HepG2 (cell line): Measurements from ENCODE around the gene SLC25A23. TPM values are rescaled to one million over a fixed set of nuclear protein-coding genes. Genes with fewer than 3 reads are reported as not detected.

Experiments
- KLF6 ChIP-seq: IDR thresholded peaks from 2 replicates; pipeline ENCODE4 v1.8.0; 2016; ENCODE audit warnings: missing biosample characterization, missing genetic modification reagents
- POLR2AphosphoS5 ChIP-seq: IDR thresholded peaks from 2 replicates; pipeline ENCODE4 v1.6.1; 2012; ENCODE audit warnings: low read depth, low read length
- SNAPC4 ChIP-seq: sonication (generic); formaldehyde crosslinking; IDR thresholded peaks from 2 replicates; pipeline ENCODE4 v1.4.0; 2020; ENCODE audit warnings: mild to moderate bottlenecking, missing genetic modification reagents
- SP1 ChIP-seq, 2 experiments: fragments of 450-650 bp in 1 of 2; sonication (generic) in 1 of 2; formaldehyde crosslinking in 1 of 2; IDR thresholded peaks; 2 replicates each; pipeline versions ENCODE4 v1.4.0 to v1.6.1; 2016 to 2020; ENCODE audit warnings: missing genetic modification reagents in 1 of 2
- ZNF256 ChIP-seq: sonication (generic); formaldehyde crosslinking; conservative IDR thresholded peaks from 2 replicates; pipeline ENCODE4 v1.4.0; 2020; ENCODE audit warnings: missing genetic modification reagents
- ZNF318 ChIP-seq: sonication (generic); formaldehyde crosslinking; IDR thresholded peaks from 2 replicates; pipeline ENCODE4 v1.4.0; 2020; ENCODE audit warnings: mild to moderate bottlenecking, missing genetic modification reagents
- ZNF407 ChIP-seq: sonication (generic); formaldehyde crosslinking; IDR thresholded peaks from one replicate; pipeline ENCODE4 v1.5.1; 2020; ENCODE audit warnings: mild to moderate bottlenecking, missing genetic modification reagents; ENCODE audit errors: not compliant biosample characterization
- polyA plus RNA-seq, 8 experiments: library from polyadenylated mRNA; depleted of rRNA in 3 of 8; stranded (reverse) in 7 of 8; unstranded in 1 of 8; fragments of >200 nt; fragmentation: Illumina TruSeq in 4 of 8; extraction: Trizol in 4 of 8; gene quantifications; 2 replicates each; pipeline versions ENCODE4 v1.2.1 to v1.2.3, GENCODE V29; 2011 to 2016; ENCODE audit warnings: low read depth in 4 of 8, missing spikeins in 1 of 8, mixed read lengths in 1 of 8; ENCODE audit not compliant: insufficient read depth in 1 of 8
- total RNA-seq, 5 experiments: library from RNA; depleted of rRNA; stranded (reverse); fragments of >200 nt; fragmentation: Illumina TruSeq; extraction: Trizol; gene quantifications; 2 replicates each; pipeline ENCODE4 v1.2.3, GENCODE V29; 2016; ENCODE audit warnings: low read depth in 1 of 5

SLC25A23 gene
- total and polyA plus RNA-seq, 2 of the 13 experiments (the other 11 are each of a cell fraction or from before 2014, with no cell fraction given) = 12.4 to 15.2 TPM

GRCh38 chr19:6467384-6467783 lies 7.8 kb upstream of the SLC25A23 start (continued):
- no peak for TF ChIP-seq ZNF318 (CRISPR knock-in tag)
- no peak for TF ChIP-seq KLF6
- TF ChIP-seq SNAPC4 (CRISPR knock-in tag) = no peak
- no peak for TF ChIP-seq POLR2AphosphoS5
- TF ChIP-seq ZNF407 (CRISPR knock-in tag) = no peak
- no peak for TF ChIP-seq SP1 (IDR thresholded peaks at IDR 0.05)
- TF ChIP-seq SP1 (CRISPR knock-in tag; IDR thresholded peaks at IDR 0.05) = no peak
- TF ChIP-seq ZNF256 (CRISPR knock-in tag) = no peak
